Measurements from ENCODE around the gene HYAL4. TPM values are rescaled to one million over a fixed set of nuclear protein-coding genes. Genes with fewer than 3 reads are reported as not detected.
A peak's percentile ranks its signal among the peaks of the same experiment; 100 is the strongest.

The HYAL4 gene
- polyA plus RNA-seq, 1 of the 3 experiments (the other 2 are of a cell fraction) = not detected

DNA sequence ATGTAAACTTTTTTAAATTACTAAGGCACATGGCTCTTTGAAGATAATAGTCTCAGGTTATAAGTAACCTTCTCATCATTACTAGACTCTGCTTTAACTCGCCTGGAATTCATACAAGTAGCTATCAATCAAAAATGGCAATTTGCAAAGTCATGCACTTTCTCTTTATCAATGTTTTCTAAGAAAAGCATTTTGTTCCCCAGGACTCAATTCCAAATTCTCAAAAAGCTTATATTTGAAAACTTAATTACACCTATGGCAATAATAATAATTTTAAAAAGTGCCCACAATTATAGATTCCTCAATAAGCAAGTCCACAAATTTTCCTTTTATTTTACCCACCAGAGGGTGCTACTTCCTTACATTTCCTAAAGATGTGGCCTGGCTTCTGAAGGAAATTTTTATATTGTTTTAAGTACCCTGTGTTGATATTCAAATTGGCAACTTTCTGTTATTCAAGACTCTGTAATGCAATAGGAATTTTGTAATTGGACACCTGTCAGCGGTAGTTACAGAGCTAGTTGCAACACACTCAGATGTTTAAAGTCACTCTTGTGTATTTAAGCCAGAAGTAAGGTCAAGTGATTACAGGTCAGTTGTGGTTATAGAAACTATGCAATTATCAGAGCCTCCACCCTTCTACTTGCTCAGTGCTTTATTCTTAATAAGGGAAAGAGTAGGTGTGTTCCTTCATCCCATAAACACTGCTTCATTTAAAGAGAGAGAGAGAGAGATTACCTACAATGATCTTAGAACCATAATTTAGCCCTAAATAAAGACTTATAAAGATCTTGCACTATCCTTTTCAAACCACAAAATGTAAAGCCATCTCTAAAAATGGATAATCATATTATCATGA is 47.1 kb upstream of the HYAL4 start:
- Histone ChIP-seq H3K4me1 (ENCODE audit: control insufficient read depth in 1 of 2, insufficient read depth in 2 of 2, low read depth in 1 of 2, low read length in 1 of 2) (no peaks in the 10 kb centered on the region), H3F3A (replicated peaks; ENCODE audit: insufficient read depth) (no peaks in the 10 kb centered on the region), H3K79me2 (ENCODE audit: insufficient read depth) (no peaks in the 10 kb centered on the region), H3K36me3 (replicated peaks in 1 of 2; ENCODE audit: control insufficient read depth in 1 of 2, insufficient read depth in 2 of 2, low read length in 1 of 2) (no peaks in the 10 kb centered on the region), H3K4me3 (ENCODE audit: low read depth in 2 of 2, low read length in 1 of 2) (no peak overlapping the region), H4K20me1 (ENCODE audit: insufficient read depth) (no peaks in the 10 kb centered on the region), H3K9me3 (no peaks in the 10 kb centered on the region), H3K9ac (no peak overlapping the region), H3K9me2 (no peaks in the 10 kb centered on the region), H3K27ac (ENCODE audit: low read depth in 2 of 2, low read length in 1 of 2) (no peak overlapping the region), H2AFZ (ENCODE audit: low read depth) (no peak overlapping the region), H3K27me3 (ENCODE audit: insufficient read depth) (no peaks in the 10 kb centered on the region), H3K4me2 (no peak overlapping the region)
- DNase-seq = peak; percentile 40
- CTCF ChIA-PET = interaction anchor here (0.5 to 5.1 kb wide), 89 partner anchors 9 to 1082 kb away, joined by 3 to 127 read pairs (median 4); partner anchors contain the start of genes GPR37, HYAL4, LMOD2 and WASL
- POLR2A ChIA-PET = interaction anchor here (0.7 kb wide), 1 partner anchor 235 kb away, joined by 3 read pairs; no protein-coding TSS in a partner anchor
- 48% methylated on average over 2 of the region's 2 CpGs for WGBS (ENCODE audit: low lambda C conversion rate)
- TF ChIP-seq, protein P1, sequence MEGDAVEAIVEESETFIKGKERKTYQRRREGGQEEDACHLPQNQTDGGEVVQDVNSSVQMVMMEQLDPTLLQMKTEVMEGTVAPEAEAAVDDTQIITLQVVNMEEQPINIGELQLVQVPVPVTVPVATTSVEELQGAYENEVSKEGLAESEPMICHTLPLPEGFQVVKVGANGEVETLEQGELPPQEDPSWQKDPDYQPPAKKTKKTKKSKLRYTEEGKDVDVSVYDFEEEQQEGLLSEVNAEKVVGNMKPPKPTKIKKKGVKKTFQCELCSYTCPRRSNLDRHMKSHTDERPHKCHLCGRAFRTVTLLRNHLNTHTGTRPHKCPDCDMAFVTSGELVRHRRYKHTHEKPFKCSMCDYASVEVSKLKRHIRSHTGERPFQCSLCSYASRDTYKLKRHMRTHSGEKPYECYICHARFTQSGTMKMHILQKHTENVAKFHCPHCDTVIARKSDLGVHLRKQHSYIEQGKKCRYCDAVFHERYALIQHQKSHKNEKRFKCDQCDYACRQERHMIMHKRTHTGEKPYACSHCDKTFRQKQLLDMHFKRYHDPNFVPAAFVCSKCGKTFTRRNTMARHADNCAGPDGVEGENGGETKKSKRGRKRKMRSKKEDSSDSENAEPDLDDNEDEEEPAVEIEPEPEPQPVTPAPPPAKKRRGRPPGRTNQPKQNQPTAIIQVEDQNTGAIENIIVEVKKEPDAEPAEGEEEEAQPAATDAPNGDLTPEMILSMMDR (IDR thresholded peaks at IDR 0.05) = peak; percentile 84
- TF ChIP-seq CHD2 (IDR thresholded peaks at IDR 0.05; ENCODE audit: low read length, partially characterized antibody) = no peak
- TF ChIP-seq RAD21 (IDR thresholded peaks at IDR 0.05; ENCODE audit: low read length) = peak; percentile 91
- TF ChIP-seq SMC3 (IDR thresholded peaks at IDR 0.05; ENCODE audit: low read depth, low read length) = peak; percentile 74

DNA sequence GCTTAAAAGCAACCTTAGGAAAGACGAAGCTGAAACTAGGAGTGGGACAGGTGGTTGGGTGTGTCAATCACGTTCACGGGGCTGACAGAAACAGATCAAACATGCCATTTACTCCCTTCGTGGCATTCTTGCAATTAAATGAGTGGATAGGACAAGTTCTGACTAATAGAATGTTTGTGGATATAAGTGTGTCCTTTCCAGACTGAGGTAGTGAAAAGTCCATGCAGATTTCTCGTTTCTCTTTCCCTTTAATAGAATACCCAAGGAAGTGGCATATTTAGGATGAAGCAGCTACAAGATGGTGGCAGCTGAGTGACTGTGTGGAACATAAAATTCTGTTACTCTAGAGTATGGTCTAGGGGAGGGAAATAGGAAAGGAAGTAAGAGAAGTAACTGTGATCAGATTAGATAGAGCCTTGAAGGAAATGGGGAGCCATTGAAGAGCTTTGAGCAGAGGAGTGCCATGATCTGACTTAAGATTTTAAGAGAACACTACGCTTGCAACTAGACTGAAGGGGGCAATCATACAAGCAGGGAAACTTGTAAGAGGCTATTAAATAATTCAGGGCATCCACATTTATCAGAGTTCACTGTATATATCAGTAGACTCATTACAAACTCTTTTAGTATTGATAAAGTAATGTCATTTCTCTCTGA is 46.3 kb upstream of the HYAL4 start:
- DNase-seq = no peak
- Histone ChIP-seq H3K4me1 (ENCODE audit: control insufficient read depth in 1 of 2, insufficient read depth in 2 of 2, low read depth in 1 of 2, low read length in 1 of 2) (no peaks in the 10 kb centered on the region), H3K4me2 (no peak overlapping the region), H3F3A (replicated peaks; ENCODE audit: insufficient read depth) (no peaks in the 10 kb centered on the region), H3K36me3 (replicated peaks in 1 of 2; ENCODE audit: control insufficient read depth in 1 of 2, insufficient read depth in 2 of 2, low read length in 1 of 2) (no peaks in the 10 kb centered on the region), H3K4me3 (ENCODE audit: low read depth in 2 of 2, low read length in 1 of 2) (no peak overlapping the region), H3K79me2 (ENCODE audit: insufficient read depth) (no peaks in the 10 kb centered on the region), H3K9me2 (no peaks in the 10 kb centered on the region), H3K27ac (ENCODE audit: low read depth in 2 of 2, low read length in 1 of 2) (no peak overlapping the region), H3K27me3 (ENCODE audit: insufficient read depth) (no peaks in the 10 kb centered on the region), H3K9ac (no peak overlapping the region), H4K20me1 (ENCODE audit: insufficient read depth) (no peaks in the 10 kb centered on the region), H2AFZ (ENCODE audit: low read depth) (no peak overlapping the region), H3K9me3 (no peaks in the 10 kb centered on the region)
- POLR2A ChIA-PET = no interaction called here
- 75% methylated on average over 6 of the region's 6 CpGs for WGBS (ENCODE audit: low lambda C conversion rate)
- CTCF ChIA-PET = interaction anchor here (0.6 to 5.1 kb wide), 54 partner anchors 9 to 1059 kb away, joined by 3 to 127 read pairs (median 5); partner anchors contain the start of genes LMOD2 and WASL
- no peak for TF ChIP-seq FOSL2 (IDR thresholded peaks at IDR 0.05; ENCODE audit: borderline replicate concordance, low read depth)
- no peak for TF ChIP-seq CHD2 (IDR thresholded peaks at IDR 0.05; ENCODE audit: low read length, partially characterized antibody)
- TF ChIP-seq FOXM1 (IDR thresholded peaks at IDR 0.05; ENCODE audit: low read depth) = no peak
- TF ChIP-seq, protein P2, sequence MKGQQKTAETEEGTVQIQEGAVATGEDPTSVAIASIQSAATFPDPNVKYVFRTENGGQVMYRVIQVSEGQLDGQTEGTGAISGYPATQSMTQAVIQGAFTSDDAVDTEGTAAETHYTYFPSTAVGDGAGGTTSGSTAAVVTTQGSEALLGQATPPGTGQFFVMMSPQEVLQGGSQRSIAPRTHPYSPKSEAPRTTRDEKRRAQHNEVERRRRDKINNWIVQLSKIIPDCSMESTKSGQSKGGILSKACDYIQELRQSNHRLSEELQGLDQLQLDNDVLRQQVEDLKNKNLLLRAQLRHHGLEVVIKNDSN (IDR thresholded peaks at IDR 0.05; ENCODE audit: borderline replicate concordance, low read depth) = no peak
- TF ChIP-seq FOXJ3 (CRISPR knock-in tag; IDR thresholded peaks at IDR 0.05) = no peak
- TF ChIP-seq, protein P1 (IDR thresholded peaks at IDR 0.05) = no peak
- TF ChIP-seq, protein P3, sequence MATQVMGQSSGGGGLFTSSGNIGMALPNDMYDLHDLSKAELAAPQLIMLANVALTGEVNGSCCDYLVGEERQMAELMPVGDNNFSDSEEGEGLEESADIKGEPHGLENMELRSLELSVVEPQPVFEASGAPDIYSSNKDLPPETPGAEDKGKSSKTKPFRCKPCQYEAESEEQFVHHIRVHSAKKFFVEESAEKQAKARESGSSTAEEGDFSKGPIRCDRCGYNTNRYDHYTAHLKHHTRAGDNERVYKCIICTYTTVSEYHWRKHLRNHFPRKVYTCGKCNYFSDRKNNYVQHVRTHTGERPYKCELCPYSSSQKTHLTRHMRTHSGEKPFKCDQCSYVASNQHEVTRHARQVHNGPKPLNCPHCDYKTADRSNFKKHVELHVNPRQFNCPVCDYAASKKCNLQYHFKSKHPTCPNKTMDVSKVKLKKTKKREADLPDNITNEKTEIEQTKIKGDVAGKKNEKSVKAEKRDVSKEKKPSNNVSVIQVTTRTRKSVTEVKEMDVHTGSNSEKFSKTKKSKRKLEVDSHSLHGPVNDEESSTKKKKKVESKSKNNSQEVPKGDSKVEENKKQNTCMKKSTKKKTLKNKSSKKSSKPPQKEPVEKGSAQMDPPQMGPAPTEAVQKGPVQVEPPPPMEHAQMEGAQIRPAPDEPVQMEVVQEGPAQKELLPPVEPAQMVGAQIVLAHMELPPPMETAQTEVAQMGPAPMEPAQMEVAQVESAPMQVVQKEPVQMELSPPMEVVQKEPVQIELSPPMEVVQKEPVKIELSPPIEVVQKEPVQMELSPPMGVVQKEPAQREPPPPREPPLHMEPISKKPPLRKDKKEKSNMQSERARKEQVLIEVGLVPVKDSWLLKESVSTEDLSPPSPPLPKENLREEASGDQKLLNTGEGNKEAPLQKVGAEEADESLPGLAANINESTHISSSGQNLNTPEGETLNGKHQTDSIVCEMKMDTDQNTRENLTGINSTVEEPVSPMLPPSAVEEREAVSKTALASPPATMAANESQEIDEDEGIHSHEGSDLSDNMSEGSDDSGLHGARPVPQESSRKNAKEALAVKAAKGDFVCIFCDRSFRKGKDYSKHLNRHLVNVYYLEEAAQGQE (IDR thresholded peaks at IDR 0.05; ENCODE audit: low read depth, low read length) = no peak
- TF ChIP-seq GATA2 (CRISPR knock-in tag; IDR thresholded peaks at IDR 0.05) = no peak
- no peak for TF ChIP-seq SMC3 (IDR thresholded peaks at IDR 0.05; ENCODE audit: low read depth, low read length)
- no peak for TF ChIP-seq RCOR1 (IDR thresholded peaks at IDR 0.05; ENCODE audit: low read length)
- TF ChIP-seq, protein P4, sequence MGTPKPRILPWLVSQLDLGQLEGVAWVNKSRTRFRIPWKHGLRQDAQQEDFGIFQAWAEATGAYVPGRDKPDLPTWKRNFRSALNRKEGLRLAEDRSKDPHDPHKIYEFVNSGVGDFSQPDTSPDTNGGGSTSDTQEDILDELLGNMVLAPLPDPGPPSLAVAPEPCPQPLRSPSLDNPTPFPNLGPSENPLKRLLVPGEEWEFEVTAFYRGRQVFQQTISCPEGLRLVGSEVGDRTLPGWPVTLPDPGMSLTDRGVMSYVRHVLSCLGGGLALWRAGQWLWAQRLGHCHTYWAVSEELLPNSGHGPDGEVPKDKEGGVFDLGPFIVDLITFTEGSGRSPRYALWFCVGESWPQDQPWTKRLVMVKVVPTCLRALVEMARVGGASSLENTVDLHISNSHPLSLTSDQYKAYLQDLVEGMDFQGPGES (IDR thresholded peaks at IDR 0.05; ENCODE audit: low read depth, low read length) = no peak
- TF ChIP-seq NRF1 (IDR thresholded peaks at IDR 0.05; ENCODE audit: low read depth, low read length) = no peak

Measured in SK-N-SH (cell line).